ENCODE results near the gene ZNF273.

GRCh38 chr7:64879086-64879730, 23.9 kb upstream of the ZNF273 start:
- TF ChIP-seq CTCF (IDR thresholded peaks at IDR 0.05 in 8 of 11, conservative IDR thresholded peaks at IDR 0.05 in 3 of 11) (no peak), POLR2AphosphoS5 (IDR thresholded peaks at IDR 0.05) (no peak)

Measured in spleen (tissue), 7 donors.